Testis (tissue), 2 donors: ENCODE measurements around the gene PARP8.

Experiments used
- CTCF ChIP-seq, 3 experiments: fragments of 450-650 bp in 2 of 3; fragments of 200-600 bp in 1 of 3; sonication (generic) in 1 of 3; IDR thresholded peaks; one replicate each; pipeline ENCODE4 v1.5.1; 2016 to 2019; ENCODE audit warnings: antibody characterized with exemption in 3 of 3, mild to moderate bottlenecking in 2 of 3, moderate library complexity in 1 of 3
- POLR2A ChIP-seq: fragments of 450-650 bp; IDR thresholded peaks from one replicate; pipeline ENCODE4 v1.6.1; 2017; ENCODE audit warnings: antibody characterized with exemption, mild to moderate bottlenecking, moderate library complexity

- TF ChIP-seq CTCF (IDR thresholded peaks at IDR 0.05) (no peak), POLR2A (no peak)
Measured at GRCh38 chr5:50766967-50767366, 100.5 kb downstream of the PARP8 start.
